K562 (cell line): ENCODE results near the gene DYNC2I2. TPM values are rescaled to one million over a fixed set of nuclear protein-coding genes. Genes with fewer than 3 reads are reported as not detected.

Experiments used
- ATF6 ChIP-seq: sonication (generic); formaldehyde crosslinking; IDR thresholded peaks from 2 replicates; pipeline ENCODE4 v1.4.0; 2020; ENCODE audit warnings: mild to moderate bottlenecking, missing genetic modification reagents
- GABPB2 ChIP-seq: fragments of 250-450 bp; sonication (Bioruptor Pico); conservative IDR thresholded peaks from 2 replicates; pipeline ENCODE4 v1.5.1; 2021; ENCODE audit warnings: mild to moderate bottlenecking
- HBP1 ChIP-seq: fragments of 450-650 bp; formaldehyde crosslinking; IDR thresholded peaks from 2 replicates; pipeline ENCODE4 v1.4.0; 2022; ENCODE audit warnings: missing genetic modification characterization
- HEY1 ChIP-seq: fragments of 250-450 bp; sonication (Bioruptor Pico); IDR thresholded peaks from 2 replicates; pipeline ENCODE4 v1.5.0; 2020; ENCODE audit warnings: mild to moderate bottlenecking, moderate library complexity, borderline replicate concordance
- MBD2 ChIP-seq: sonication (generic); IDR thresholded peaks from 2 replicates; pipeline ENCODE4 v1.6.1; 2016; ENCODE audit warnings: low read depth, borderline replicate concordance
- MYNN ChIP-seq, 2 experiments: sonication (generic); formaldehyde crosslinking in 1 of 2; IDR thresholded peaks; 2 replicates each; pipeline versions ENCODE4 v1.5.0 to v1.6.1; 2016 to 2020; ENCODE audit warnings: antibody characterized with exemption in 1 of 2, missing genetic modification reagents in 1 of 2
- NONO ChIP-seq, 2 experiments: fragments of 200-400 bp in 1 of 2; fragments of 450-650 bp in 1 of 2; formaldehyde crosslinking in 1 of 2; IDR thresholded peaks; 2 replicates each; pipeline ENCODE4 v1.6.1; 2017; ENCODE audit warnings: low read depth in 2 of 2, mild to moderate bottlenecking in 2 of 2, moderate library complexity in 2 of 2, low read length in 1 of 2
- NR2C2 ChIP-seq, 2 experiments: fragments of 200-800 bp in 1 of 2; sonication (Bioruptor generic) in 1 of 2; sonication (generic) in 1 of 2; formaldehyde crosslinking in 1 of 2; IDR thresholded peaks; 2 replicates each; pipeline versions ENCODE4 v1.6.1 to v1.8.0; 2016 to 2022; ENCODE audit warnings: mild to moderate bottlenecking in 1 of 2, missing compliant biosample characterization in 1 of 2, missing genetic modification characterization in 1 of 2, missing genetic modification reagents in 1 of 2
- PHTF2 ChIP-seq: fragments of 250-450 bp; sonication (Bioruptor Pico); IDR thresholded peaks from 2 replicates; pipeline ENCODE4 v1.5.0; 2021; ENCODE audit warnings: mild to moderate bottlenecking
- POLR2G ChIP-seq: fragments of 200-400 bp; formaldehyde crosslinking; IDR thresholded peaks from 2 replicates; pipeline ENCODE4 v1.6.1; 2017; ENCODE audit warnings: low read depth, mild to moderate bottlenecking, antibody characterized with exemption, low read length, moderate library complexity
- RBM34 ChIP-seq: fragments of 200-400 bp; formaldehyde crosslinking; IDR thresholded peaks from 2 replicates; pipeline ENCODE4 v1.6.1; 2018; ENCODE audit warnings: low read length, borderline replicate concordance; ENCODE audit not compliant: insufficient read depth
- SIN3A ChIP-seq, 2 experiments: fragments of 150-350 bp in 1 of 2; IDR thresholded peaks; 2 replicates each; pipeline ENCODE4 v1.6.1; 2011 to 2016; ENCODE audit warnings: borderline replicate concordance in 2 of 2, low read depth in 2 of 2, low read length in 2 of 2, mild to moderate bottlenecking in 2 of 2, moderate library complexity in 2 of 2; ENCODE audit not compliant: control insufficient read depth in 1 of 2
- SMAD2 ChIP-seq: fragments of 150-350 bp; IDR thresholded peaks from 2 replicates; pipeline ENCODE4 v1.6.1; 2014; ENCODE audit warnings: low read depth, mild to moderate bottlenecking, low read length
- TRIM28 ChIP-seq: fragments of 450-650 bp; IDR thresholded peaks from 2 replicates; pipeline ENCODE4 v1.6.1; 2017
- ZNF609 ChIP-seq: sonication (generic); formaldehyde crosslinking; IDR thresholded peaks from 2 replicates; pipeline ENCODE4 v1.8.1; 2023; ENCODE audit warnings: missing genetic modification reagents, mild to moderate bottlenecking, borderline replicate concordance
- polyA plus RNA-seq, 8 experiments: library from polyadenylated mRNA; depleted of rRNA in 4 of 8; stranded (reverse) in 5 of 8; unstranded in 3 of 8; fragments of >200 nt; fragmentation: Nextera tagmentation in 2 of 8; fragmentation: Illumina TruSeq in 1 of 8; extraction: Ambion mirVana in 2 of 8; extraction: Trizol in 1 of 8; gene quantifications; 2 replicates each; pipeline versions ENCODE4 v1.2.1 to v1.2.3, GENCODE V29; 2011 to 2014; ENCODE audit warnings: inconsistent platforms in 1 of 8, missing spikeins in 1 of 8
- total RNA-seq, 7 experiments: library from RNA; depleted of rRNA in 6 of 7; stranded (reverse); fragments of >200 nt in 6 of 7; fragmentation: Illumina TruSeq in 2 of 7; extraction: Trizol in 2 of 7; gene quantifications; 2 replicates each; pipeline versions ENCODE4 v1.2.1 to v1.2.3, GENCODE V29; 2011 to 2021; ENCODE audit warnings: low replicate concordance in 1 of 7
- TF ChIP-seq, protein P1 (sequence below), 2 experiments: fragments of 250-450 bp in 1 of 2; fragments of 450-650 bp in 1 of 2; sonication (Bioruptor Pico) in 1 of 2; IDR thresholded peaks; 2 replicates each; pipeline versions ENCODE4 v1.6.1 to v1.8.0; 2016 to 2021; ENCODE audit warnings: mild to moderate bottlenecking in 2 of 2, moderate library complexity in 2 of 2, missing compliant biosample characterization in 1 of 2, missing genetic modification characterization in 1 of 2

Gene DYNC2I2
- total and polyA plus RNA-seq, 9 of the 15 experiments (the other 6 are each of a cell fraction or from before 2014, with no cell fraction given), result 1.5 to 249 (median 70.0) TPM

GRCh38 chr9:128696923-128697707 lies 40.5 kb upstream of the DYNC2I2 start (continued):
- TF ChIP-seq ATF6 (CRISPR knock-in tag) (no peak), SMAD2 (no peak), SIN3A (IDR thresholded peaks at IDR 0.05; ENCODE audit: borderline replicate concordance in 2 of 2, control insufficient read depth in 1 of 2, low read depth in 2 of 2, low read length in 2 of 2) (no peak), PHTF2 (CRISPR knock-in tag) (peak; percentile 37; the same call in 1 of the 2 replicates), MYNN (IDR thresholded peaks at IDR 0.05) (peak; percentile 46), MYNN (CRISPR knock-in tag; IDR thresholded peaks at IDR 0.05) (no peak), GABPB2 (no peak), NONO (IDR thresholded peaks at IDR 0.05; ENCODE audit: low read depth in 2 of 2, low read length in 1 of 2) (no peak), HEY1 (CRISPR knock-in tag) (no peak), HBP1 (CRISPR knock-in tag) (peak; percentile 22; the same call in 1 of the 2 replicates), NR2C2 (CRISPR knock-in tag; IDR thresholded peaks at IDR 0.05) (0 out of 2 replicates have a peak, but pooled peaks have one; percentile 7), NR2C2 (tag; IDR thresholded peaks at IDR 0.05) (no peak), ZNF609 (CRISPR knock-in tag) (no peak), POLR2G (peak; percentile 57), TRIM28 (no peak), MBD2 (no peak), RBM34 (no peak)
- TF ChIP-seq, protein P1, sequence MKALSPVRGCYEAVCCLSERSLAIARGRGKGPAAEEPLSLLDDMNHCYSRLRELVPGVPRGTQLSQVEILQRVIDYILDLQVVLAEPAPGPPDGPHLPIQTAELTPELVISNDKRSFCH (CRISPR knock-in tag; IDR thresholded peaks at IDR 0.05), result no peak
- TF ChIP-seq, protein P1 (tag; IDR thresholded peaks at IDR 0.05), result no peak
